GM21447 (cell line): ENCODE data around the gene CSMD2.
A peak's percentile ranks its signal among the peaks of the same experiment; 100 is the strongest.
"Not testable (repeated sequence)": the region's sequence is repeated elsewhere in the genome, so short reads cannot be mapped to it uniquely, and the experiment has no call there.

ENCODE experiments used
- ATAC-seq: cut with Tn5 transposase; IDR thresholded peaks from one replicate; pipeline ENCODE4 v1.9.1; 2021; ENCODE audit not compliant: unreplicated experiment

The CSMD2 gene

DNA sequence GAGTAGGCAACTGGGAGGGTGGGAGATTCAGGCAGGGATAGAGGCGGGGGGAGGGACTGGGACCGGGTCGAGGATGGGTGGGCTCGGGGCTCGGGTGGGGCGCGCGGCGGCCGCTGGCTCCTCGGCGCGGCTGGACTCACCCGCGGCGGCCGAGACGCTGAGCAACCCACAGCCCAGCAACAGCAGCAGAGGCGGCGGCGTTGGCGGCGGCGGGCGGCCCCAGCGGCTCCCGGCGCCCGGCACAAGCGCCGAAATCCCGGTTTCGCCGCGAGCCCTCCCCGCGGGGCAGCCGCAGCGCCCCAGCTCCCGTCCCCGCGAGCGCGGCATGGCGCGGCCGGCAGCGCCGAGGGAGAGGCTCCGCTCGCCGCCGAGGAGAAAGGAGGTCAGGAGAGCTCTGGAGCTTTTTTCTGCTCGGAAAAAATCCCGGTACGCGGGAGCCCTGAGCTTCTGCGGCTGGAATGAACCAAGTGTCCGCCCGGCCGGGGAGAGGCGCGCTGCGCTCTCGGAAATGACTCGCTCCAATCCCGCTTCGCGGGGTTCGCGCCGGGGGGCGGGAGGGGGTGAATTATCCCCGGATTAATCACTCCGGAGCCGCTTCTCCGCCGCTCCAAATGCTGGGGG is at the start of gene CSMD2:
Gene CSMD2, minus strand, starts transcription at position 460 of the 621 bp plus-strand sequence. Its CDS starts 133 bp downstream, at position 327.
- no peak for ATAC-seq

DNA sequence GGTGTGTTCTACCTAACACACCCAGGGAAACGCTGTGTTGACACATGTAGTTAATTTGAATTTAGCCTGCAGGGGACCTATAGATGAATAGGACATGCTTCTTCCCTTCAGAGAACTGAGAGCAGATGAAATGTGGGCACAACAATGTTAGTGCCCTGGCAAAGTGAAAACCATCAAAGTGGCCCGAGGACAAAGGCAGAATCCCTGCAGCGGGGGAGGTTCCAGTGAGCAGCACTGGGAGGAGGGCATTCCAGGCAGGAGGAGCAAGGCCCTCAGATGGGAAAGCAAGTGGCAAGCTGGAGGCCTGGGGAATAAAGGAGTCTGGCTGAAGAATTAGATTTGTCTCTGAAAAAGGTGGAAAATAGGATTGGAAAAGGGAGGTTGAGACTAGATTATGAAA is 48.9 kb upstream of the CSMD2 start:
- ATAC-seq = no peak

DNA sequence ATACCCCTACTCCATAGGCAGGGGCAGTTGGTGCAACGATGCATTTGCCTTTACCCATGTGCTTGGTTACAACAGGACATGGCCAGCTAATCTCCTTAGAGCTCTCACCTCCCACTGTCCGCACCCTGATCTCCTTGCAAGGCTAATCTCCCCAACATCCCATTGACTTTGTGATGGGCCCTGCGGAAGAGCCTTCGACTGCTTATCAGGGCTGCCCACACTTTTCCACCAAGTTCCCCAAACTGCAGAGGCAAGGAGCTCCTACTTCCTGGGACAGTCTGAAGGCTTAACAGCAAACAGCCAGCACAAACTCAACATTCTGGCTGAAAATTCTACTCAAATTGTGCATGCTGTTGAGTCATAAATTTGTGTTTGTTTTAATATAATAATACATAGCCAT is 47.6 kb upstream of the CSMD2 start:
- no peak for ATAC-seq

DNA sequence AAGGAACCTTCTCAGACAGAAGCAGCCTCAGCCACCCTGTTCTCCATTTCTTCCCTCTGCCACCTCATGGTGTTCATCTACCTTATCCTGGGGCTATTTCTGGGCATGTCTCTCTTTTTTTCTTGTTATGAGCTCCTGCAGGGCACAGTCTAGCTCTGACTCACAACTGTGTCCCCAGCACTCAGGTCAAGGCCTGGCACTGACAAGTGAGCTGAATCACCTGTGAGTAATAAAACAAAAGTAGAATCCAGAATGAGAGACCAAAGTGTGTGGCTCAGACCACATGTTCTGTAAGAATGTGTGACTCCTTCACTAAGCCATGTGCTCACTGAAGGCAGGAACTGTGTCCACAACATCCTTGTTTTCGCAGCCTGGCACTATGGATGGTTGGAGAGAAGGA is 34.9 kb upstream of the CSMD2 start:
- no peak for ATAC-seq

DNA sequence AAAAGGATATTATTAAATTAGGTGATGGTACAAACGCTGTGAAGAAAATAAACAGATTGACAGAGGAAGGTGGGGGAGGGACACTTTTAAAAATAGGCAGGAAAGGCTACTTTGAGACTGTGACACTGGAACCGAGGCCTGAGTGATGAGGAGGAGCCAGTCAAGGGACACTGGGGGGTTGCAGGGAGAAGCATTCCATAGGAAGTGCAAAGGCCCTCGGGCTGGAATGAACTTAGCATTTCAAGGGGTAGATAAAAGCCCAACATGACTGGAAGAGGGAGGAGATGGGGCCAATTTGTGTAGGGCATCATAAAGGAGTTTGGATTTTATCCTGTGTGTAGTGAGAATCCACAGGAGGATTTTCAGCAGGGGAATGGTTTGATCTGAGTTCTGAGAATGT is 27.6 kb upstream of the CSMD2 start:
- ATAC-seq = no peak

DNA sequence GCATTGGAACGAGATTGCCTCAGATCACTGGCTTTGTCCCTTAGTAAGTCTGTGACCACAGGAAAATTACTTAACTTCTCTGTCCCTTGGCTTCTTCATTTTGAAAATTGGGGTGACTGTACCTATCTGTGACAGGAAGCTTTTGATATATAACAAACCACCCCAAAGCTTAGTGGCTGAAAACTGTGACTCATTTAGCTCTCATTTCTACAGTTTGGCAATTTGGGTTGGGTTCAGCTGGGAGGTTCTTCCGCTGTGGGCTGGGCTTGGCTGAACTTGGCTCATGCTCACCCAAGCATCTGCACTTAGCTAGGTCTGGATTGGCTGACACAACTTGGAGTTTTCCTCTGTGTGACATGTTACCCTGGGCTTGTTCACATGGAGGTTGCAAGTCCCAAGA is 25.7 kb upstream of the CSMD2 start:
- no peak for ATAC-seq

DNA sequence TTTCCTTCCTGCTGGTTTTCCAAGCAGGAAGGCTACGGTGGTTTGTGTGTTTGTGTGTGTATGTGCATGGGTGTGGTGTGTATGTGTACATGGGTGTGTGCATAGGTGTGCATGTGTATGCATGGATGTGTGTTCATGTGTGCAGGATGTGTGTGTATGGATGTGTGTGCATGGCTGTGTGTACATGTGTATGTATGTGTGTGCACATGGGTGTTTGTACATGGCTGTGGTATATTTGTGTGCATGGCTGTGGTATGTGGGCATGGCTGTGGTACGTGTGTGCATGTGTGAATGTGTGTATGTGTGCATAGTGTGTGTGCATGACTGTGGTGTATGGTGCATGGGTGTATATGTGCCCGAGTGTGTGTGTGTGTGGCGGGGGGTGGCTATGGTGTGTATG is 24.0 kb upstream of the CSMD2 start:
- no peak for ATAC-seq

DNA sequence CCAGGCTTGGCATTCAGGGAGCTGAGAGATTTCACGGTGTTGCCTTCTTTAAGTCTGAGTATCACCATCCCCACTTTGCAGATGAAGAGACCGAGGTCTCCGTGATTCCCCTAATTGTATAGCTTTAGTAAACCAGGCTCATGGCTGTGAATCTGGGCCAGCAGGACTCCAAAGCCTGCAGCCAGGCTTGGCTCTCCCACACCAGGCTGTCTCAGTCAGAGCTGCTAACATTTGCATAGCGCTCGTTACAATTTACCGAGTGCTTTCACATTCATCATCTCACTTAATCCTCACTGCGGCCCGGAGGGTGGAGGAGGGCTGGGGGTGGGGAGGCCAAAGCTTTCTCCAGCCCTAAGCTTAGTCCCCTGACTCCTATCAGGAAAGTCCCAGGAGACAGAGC is 23.4 kb upstream of the CSMD2 start:
- ATAC-seq = no peak

DNA sequence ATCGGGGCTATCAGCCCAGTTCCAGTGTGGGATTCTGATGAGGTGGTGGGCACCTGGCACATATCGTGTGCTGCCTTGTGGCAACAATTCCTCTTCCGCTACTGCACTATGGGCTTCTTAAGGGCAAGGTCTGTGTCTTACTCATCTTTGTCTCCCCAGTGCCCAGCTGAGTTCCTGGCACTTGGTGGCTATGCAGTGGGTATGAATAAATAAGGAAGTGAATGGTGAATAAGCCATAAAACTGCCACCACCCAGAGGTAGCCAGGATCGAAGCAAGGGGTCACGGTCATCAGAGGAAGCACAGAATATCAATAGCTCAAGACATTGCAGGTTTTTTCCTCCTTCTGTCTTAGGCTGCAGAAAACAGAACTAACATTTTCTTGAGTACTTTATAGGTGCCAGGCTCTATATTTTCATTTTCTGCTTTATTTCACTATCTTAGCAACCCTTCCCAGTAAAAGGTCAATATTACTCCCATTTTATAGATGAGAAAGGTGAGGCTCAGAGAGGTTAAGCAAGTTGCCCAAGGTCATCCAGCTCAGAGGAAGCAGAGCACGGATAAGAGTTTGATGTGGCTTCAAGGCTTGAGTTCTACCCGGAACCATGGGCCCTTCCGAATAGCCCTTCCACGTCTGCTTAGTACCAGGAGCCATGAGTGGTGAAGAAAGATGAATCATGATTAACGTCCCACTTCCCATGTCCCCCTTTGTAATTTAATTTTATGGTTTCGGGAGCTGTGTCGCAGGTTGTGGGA is 21.9 kb upstream of the CSMD2 start:
- ATAC-seq = no peak

DNA sequence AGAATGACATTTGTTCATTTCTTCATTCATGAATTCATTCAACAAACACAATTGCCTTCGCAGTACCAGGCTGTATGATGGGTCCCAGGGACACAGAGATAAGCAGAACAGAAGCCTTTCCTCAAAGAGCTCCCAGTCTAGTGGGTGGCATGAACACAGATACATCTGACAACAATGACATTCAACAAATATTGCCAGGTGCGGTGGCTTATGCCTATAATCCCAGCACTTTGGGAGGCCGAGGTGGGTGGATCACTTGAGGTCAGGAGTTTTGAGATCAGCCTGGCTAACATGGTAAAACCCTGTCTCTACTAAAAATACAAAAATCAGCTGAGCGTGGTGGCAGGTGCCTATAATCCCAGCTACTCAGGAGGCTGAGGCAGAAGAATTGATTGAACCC is 18.4 kb upstream of the CSMD2 start:
- ATAC-seq = not testable (repeated sequence)

DNA sequence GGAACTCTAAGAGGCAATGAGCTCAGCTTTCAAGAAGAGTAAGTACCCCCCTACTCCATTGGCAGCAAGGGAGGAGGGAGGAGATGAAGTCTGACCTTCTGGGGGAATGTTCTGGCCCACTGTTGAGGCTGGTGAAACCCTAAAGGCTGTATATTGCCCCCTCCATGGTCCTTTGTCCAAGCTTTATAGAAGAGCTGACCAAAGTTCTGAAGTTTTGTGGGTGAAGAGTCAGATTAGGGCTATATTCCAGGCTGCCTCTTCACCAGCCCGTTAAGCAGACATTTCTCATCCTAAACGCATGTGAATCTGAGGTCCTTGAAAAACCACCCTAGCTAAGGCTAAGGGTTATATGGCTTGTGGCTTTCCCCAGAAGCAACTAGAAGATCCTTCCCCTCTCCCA is 13.0 kb upstream of the CSMD2 start:
- ATAC-seq = no peak

DNA sequence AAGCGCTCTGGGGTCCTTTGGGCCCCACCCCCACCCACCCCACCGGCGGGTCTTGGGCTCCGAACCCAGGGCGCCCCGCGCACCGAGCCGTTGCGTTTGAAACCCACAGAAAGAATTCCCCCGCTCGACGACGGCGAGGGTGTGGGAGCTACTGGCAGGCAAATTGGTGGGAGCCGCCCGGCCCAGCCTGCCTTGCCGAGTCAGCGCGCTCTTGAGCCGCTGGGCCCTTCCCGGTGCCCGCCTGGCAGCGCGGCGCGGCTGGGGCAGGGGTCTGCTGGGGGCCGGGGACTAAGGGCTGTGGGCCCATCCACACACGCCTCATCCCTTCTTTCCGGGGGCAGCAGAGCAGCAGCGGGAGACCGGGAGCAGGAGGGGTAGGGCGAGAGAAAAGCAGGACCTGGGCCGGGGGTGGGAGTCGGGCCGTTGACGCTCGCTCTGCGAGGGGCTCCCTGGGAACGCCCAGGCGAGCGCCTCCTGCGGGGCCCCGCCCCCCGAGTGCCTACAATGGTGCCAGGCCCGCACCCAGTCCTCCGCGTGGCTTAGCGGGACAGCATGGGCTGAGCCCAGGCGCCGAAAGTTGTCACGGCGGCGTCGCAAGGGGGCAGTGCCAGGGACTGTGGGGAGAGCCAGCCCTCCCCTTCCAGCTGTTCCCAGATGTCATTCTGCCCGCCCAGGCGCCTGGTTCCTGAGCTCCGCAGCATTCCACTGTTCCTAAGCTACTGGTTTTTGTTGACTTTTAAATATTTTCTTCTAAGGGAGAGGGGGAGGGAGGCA is 12.0 kb upstream of the CSMD2 start, which contains the start of gene C1orf94:
Gene C1orf94, plus strand, starts transcription at position 78 of the 774 bp plus-strand sequence. CDS start 883 bp downstream, outside the sequence.
- no peak for ATAC-seq

DNA sequence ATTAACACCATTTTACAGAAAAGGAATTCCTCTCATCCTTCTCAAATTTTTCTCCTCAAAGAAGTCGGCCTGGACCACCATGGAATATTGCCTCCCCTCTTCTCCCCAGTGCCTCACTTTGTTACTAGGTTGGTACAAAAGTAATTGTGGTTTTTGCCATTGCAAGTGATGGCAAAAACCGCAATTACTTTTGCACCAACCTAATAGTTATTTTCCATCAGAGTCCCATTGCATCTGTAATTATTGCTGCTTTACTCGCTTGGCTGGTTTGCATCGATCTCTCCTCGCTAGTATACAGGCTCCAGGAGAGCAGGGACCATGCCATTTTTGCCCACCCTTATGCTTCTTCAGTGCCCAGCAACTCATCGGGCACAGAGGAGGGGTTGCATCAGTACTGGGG is 10.7 kb upstream of the CSMD2 start:
- ATAC-seq = no peak

DNA sequence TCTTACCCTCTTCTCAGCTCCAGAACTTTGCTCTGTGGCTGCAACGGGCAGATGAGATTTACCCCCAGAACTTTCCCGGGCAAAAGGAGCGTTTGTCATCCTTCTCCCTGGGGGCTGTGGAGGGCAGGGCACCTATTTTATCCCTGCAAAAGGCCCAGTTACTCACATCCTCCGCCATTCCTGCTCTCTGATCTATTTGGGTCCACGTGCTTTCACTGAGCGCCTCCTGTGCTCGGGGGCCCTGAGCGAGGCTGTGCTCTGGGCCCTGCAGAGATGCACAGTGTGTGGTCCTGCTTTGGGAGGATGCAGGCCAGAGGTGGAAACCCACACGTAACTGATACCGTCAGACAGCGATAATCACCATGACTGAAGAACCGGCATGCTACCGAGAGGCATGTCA is 2.4 kb upstream of the CSMD2 start:
- no peak for ATAC-seq

DNA sequence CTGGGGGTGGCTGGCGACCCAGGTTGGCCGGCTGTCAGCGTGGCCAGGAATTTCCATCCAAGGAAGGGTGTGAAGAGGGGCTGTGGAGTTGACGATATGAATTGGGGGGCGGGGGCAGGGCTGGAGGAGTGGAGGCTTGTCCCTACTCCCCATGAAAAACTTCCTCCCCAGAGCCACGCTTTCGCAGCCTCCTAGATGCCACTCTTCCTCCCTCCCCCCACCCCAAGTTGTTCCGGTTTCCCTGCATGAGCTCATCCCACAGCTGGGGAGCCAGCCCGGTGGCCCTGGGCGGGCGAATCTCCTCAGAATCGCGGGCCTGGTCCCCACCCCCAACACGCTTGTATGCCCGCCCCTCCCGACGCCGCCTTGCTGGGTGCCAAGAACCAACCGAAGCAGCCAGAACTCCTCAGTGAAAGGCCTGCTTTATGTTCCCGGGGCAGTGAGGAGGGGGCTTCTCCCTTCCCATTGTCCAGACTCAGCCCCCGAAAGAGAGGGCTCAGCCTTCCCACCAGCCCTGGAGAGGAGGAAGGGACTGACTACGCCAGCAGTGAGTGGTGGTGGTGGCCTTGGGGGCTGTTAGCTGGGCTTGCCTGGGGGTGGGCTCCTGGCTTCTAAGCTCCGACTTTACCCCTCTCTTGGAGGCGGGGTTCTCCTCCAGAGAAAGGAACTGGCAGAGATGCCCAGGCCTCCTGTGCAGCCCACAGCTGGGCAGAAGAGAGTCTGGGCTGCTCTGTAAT is 1.8 kb upstream of the CSMD2 start:
- no peak for ATAC-seq

DNA sequence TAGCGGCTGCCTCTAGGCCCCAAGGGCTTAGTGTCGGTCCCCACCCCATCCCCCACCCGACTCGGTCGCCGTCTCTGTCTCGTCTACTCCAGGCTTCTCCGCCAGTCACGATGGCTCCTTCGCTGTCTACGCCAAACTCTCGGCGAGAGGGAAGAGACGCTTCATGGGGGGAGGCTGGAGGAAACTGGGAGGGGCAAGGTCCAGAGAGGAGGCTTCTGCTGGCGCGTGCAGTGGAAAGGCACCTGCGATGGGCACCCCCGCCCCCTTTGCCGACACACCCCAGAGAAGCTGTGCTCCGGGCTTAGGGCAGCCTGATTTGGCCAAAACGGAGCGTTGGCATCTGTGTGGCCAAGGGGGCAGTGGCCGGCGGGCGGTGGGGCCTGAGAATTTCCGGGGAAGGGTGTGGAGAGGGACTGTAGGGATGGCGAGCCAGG is 1.2 kb upstream of the CSMD2 start:
- no peak for ATAC-seq

DNA sequence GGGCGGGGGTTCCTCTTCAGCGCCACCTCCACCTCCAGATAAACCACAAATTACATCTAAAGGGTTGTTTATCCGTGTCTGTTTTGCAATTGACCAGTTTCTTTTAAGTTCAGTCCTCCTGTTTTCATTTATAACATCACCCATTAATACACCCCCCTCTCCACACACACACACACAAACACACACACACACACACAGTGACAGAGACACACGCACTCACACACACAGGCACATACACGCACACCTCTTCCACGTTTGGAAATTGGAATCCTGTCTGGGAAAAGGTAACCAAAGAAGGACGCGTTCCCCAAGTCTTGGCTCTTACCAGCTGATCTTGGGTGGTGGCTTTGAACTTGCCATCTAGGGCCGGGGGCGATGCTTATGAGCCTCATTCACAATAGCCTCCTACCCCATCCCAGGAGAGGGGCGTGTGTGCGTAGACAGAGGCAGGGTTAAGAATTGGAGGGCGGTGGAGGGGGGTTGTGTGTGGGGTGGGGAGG is 442 bp upstream of the CSMD2 start:
- no peak for ATAC-seq

DNA sequence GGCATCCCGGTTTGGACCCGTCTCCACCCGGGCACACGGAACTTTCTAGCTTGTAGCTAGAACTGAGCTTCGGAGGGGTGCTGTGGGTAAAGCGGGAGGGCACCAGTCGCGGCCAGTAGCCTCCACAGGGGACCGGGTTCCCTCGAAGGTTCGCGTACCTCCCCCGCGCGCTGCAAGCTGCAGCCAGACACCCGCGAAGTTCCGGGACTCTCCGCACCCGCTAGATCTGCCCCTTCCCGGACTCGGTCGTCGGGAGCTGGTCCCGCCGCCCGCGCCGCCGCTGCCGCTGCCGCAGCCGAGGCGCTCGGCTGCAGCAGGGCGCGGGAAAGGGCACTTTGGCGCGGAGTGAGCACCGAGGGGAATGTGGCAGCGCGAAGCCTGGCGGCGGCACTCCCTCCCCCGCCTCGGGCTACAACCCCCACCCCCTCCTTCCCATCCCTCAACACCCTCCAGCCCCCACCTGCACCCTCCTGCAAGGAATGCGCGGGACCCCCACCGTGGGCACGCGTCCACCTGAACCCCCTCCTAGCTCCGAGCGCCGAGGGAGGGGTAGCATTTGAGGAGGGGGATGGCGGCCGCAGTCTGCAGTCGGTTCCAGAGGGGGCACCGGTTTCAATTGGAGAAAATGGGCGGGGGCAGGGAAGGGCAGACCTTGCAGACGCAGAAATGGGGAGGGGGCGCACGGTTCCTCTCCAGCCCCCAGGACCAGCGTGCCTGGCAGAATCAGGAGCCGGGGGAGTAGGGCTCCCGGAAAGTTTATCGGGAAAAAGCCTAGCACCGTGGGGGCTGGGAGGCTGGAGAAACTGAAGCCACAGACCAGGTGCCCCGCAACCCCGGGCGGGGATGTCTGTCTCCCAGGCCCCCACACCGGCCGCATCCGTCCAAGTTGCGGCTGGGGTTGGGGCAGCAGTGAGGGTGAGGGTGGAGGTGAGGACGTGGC is 968 bp downstream of the CSMD2 start:
- no peak for ATAC-seq

DNA sequence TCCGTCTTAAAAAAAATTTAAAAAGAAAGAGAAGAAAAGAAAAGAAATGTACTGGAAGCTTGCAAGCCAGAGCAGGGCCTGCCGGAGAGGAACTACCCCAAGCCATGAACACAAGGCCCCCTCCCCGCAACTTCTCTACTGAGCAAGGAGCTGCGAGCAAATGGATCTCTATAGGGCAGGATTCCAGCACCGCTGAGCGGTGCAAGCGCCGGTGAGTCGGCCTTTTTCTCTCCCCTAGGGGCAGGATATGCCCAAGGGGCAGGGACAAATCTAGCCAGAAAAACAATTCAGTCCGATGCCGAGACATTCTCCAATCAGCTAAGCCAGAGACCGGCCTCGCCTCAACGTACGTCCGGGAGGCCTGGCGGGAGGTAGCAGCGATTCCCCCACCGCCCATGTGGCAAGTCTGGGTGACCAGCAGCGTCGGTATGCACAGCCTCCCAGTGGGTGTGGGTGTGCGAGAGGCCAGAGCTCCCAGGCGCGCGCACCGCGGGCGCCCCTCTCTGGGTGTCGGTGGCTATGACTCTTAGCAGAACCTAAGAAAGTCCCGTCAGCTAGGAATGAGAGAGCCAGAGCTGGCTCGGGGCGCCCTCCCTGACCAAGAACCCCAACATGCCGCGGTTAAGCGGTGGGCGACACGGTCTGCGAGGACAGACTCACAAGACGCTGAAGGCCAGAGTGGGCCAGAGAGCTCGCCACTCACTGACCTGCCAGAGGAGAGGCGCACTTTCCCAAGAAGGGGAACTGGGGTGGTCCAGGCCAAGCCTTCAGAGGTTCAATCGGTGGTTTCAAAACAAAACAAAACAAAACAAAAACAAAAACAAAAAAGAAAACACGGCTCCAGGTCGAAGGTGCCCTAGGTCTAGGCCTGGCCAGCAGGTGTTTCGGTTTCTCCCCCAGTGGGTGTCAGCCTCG is 1.9 kb downstream of the CSMD2 start:
- peak; percentile 58 for ATAC-seq
